ENCODE measurements around the gene TBK1. TPM values are rescaled to one million over a fixed set of nuclear protein-coding genes. Genes with fewer than 3 reads are reported as not detected.

TBK1 gene
- total and polyA plus RNA-seq, 9 of the 15 experiments (the other 6 are each of a cell fraction or from before 2014, with no cell fraction given) = 20.4 to 42.0 (median 27.8) TPM

DNA sequence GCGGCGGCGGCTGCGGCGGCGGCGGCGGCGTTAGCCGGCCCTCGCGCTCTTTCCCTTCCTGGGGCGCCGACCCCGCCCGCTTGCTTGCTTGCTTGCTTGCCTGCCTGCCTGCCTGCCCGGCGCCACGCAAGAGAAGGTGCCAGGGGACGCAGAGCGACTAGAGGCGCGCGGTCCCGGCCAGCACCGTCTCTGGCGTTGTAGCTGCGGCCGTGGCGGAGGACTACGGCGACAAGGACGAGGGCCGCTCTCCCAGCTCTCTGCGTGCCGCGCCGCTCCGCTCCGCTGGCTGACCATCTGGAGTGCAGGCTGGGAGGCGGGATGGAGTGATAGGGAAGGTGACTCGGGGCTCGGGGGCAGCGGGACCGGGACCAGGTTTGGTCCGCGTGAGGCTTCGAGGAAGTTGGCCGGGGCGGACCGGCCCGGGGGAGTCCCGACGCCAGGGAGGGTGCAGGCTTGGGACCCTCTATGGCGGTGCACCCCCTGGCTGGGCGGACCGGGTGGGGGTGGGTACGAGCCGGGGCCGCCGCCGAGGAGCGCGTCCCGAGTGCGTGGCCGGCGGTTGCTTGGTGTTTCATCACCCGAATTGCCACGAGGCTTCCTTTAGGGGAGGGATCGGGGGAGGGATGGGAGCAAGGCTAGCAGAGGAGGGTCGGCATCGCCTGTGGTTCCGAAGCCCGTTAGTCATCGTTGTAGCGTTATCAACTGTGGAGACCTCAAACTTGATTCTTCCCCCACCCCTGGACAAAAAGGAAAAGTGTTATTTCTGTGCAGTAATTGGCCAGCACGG lies 47.3 kb upstream of the TBK1 start (continued):
- TF ChIP-seq, protein P1, sequence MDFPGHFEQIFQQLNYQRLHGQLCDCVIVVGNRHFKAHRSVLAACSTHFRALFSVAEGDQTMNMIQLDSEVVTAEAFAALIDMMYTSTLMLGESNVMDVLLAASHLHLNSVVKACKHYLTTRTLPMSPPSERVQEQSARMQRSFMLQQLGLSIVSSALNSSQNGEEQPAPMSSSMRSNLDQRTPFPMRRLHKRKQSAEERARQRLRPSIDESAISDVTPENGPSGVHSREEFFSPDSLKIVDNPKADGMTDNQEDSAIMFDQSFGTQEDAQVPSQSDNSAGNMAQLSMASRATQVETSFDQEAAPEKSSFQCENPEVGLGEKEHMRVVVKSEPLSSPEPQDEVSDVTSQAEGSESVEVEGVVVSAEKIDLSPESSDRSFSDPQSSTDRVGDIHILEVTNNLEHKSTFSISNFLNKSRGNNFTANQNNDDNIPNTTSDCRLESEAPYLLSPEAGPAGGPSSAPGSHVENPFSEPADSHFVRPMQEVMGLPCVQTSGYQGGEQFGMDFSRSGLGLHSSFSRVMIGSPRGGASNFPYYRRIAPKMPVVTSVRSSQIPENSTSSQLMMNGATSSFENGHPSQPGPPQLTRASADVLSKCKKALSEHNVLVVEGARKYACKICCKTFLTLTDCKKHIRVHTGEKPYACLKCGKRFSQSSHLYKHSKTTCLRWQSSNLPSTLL (IDR thresholded peaks at IDR 0.05) = no peak
- no peak for TF ChIP-seq RBM15 (IDR thresholded peaks at IDR 0.05; ENCODE audit: insufficient read depth, low read length)
- TF ChIP-seq, protein P2, sequence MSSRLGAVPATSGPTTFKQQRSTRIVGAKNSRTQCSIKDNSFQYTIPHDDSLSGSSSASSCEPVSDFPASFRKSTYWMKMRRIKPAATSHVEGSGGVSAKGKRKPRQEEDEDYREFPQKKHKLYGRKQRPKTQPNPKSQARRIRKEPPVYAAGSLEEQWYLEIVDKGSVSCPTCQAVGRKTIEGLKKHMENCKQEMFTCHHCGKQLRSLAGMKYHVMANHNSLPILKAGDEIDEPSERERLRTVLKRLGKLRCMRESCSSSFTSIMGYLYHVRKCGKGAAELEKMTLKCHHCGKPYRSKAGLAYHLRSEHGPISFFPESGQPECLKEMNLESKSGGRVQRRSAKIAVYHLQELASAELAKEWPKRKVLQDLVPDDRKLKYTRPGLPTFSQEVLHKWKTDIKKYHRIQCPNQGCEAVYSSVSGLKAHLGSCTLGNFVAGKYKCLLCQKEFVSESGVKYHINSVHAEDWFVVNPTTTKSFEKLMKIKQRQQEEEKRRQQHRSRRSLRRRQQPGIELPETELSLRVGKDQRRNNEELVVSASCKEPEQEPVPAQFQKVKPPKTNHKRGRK (tag; IDR thresholded peaks at IDR 0.05) = no peak
- no peak for TF ChIP-seq NR2C1 (IDR thresholded peaks at IDR 0.05)
- TF ChIP-seq NR2C1 (tag; IDR thresholded peaks at IDR 0.05) = no peak
- TF ChIP-seq SIN3A (IDR thresholded peaks at IDR 0.05; ENCODE audit: borderline replicate concordance in 2 of 2, control insufficient read depth in 1 of 2, low read depth in 2 of 2, low read length in 2 of 2) = 0 out of 4 replicates have a peak, but pooled peaks of 1 of the 2 experiments have one; percentile 43
- no peak for TF ChIP-seq NBN (IDR thresholded peaks at IDR 0.05; ENCODE audit: low read depth)
- no peak for TF ChIP-seq SREBF1 (IDR thresholded peaks at IDR 0.05; ENCODE audit: borderline replicate concordance, low read depth, low read length)
- TF ChIP-seq CAMTA2 (CRISPR knock-in tag; conservative IDR thresholded peaks at IDR 0.05) = no peak
- TF ChIP-seq, protein P3, sequence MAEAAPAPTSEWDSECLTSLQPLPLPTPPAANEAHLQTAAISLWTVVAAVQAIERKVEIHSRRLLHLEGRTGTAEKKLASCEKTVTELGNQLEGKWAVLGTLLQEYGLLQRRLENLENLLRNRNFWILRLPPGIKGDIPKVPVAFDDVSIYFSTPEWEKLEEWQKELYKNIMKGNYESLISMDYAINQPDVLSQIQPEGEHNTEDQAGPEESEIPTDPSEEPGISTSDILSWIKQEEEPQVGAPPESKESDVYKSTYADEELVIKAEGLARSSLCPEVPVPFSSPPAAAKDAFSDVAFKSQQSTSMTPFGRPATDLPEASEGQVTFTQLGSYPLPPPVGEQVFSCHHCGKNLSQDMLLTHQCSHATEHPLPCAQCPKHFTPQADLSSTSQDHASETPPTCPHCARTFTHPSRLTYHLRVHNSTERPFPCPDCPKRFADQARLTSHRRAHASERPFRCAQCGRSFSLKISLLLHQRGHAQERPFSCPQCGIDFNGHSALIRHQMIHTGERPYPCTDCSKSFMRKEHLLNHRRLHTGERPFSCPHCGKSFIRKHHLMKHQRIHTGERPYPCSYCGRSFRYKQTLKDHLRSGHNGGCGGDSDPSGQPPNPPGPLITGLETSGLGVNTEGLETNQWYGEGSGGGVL (CRISPR knock-in tag; IDR thresholded peaks at IDR 0.05) = no peak
- TF ChIP-seq ZNF764 (CRISPR knock-in tag; IDR thresholded peaks at IDR 0.05; ENCODE audit: low read depth) = peak; percentile 35; the same call in 1 of the 2 replicates
- no peak for TF ChIP-seq SP2 (IDR thresholded peaks at IDR 0.05; ENCODE audit: extremely low read depth, low read depth, low read length, poor library complexity, severe bottlenecking)
- no peak for TF ChIP-seq STAT5B (CRISPR knock-in tag; IDR thresholded peaks at IDR 0.05)
- TF ChIP-seq, protein P4, sequence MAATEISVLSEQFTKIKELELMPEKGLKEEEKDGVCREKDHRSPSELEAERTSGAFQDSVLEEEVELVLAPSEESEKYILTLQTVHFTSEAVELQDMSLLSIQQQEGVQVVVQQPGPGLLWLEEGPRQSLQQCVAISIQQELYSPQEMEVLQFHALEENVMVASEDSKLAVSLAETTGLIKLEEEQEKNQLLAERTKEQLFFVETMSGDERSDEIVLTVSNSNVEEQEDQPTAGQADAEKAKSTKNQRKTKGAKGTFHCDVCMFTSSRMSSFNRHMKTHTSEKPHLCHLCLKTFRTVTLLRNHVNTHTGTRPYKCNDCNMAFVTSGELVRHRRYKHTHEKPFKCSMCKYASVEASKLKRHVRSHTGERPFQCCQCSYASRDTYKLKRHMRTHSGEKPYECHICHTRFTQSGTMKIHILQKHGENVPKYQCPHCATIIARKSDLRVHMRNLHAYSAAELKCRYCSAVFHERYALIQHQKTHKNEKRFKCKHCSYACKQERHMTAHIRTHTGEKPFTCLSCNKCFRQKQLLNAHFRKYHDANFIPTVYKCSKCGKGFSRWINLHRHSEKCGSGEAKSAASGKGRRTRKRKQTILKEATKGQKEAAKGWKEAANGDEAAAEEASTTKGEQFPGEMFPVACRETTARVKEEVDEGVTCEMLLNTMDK (IDR thresholded peaks at IDR 0.05; ENCODE audit: borderline replicate concordance, insufficient read depth, low read depth, low read length, poor library complexity, severe bottlenecking) = no peak
- TF ChIP-seq, protein P5, sequence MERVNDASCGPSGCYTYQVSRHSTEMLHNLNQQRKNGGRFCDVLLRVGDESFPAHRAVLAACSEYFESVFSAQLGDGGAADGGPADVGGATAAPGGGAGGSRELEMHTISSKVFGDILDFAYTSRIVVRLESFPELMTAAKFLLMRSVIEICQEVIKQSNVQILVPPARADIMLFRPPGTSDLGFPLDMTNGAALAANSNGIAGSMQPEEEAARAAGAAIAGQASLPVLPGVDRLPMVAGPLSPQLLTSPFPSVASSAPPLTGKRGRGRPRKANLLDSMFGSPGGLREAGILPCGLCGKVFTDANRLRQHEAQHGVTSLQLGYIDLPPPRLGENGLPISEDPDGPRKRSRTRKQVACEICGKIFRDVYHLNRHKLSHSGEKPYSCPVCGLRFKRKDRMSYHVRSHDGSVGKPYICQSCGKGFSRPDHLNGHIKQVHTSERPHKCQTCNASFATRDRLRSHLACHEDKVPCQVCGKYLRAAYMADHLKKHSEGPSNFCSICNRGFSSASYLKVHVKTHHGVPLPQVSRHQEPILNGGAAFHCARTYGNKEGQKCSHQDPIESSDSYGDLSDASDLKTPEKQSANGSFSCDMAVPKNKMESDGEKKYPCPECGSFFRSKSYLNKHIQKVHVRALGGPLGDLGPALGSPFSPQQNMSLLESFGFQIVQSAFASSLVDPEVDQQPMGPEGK (CRISPR knock-in tag; IDR thresholded peaks at IDR 0.05; ENCODE audit: borderline replicate concordance) = no peak
- TF ChIP-seq BCOR (IDR thresholded peaks at IDR 0.05) = 0 out of 2 replicates have a peak, but pooled peaks have one; percentile 20
- no peak for TF ChIP-seq MED1 (CRISPR knock-in tag; IDR thresholded peaks at IDR 0.05; ENCODE audit: borderline replicate concordance)
